Karpas-422 (cell line): ENCODE measurements around the gene GNE. TPM values are rescaled to one million over a fixed set of nuclear protein-coding genes. Genes with fewer than 3 reads are reported as not detected.

Experiments used
- DNase-seq: peaks from one replicate; pipeline ENCODE4 v3.0.0-alpha.2; 2015
- H2AFZ ChIP-seq: fragments of 200-600 bp; sonication (generic); 2 replicates; pipeline ENCODE4 v1.6.1; 2014; ENCODE audit warnings: antibody characterized with exemption, low read length, mixed read lengths
- H3K27ac ChIP-seq: fragments of 200-600 bp; sonication (generic); 2 replicates; pipeline ENCODE4 v1.5.1; 2014; ENCODE audit warnings: mild to moderate bottlenecking, low read length, moderate library complexity
- H3K27me3 ChIP-seq: fragments of 200-600 bp; sonication (generic); 2 replicates; pipeline ENCODE4 v1.6.1; 2014; ENCODE audit warnings: low read length, mixed read lengths
- H3K36me3 ChIP-seq: fragments of 200-600 bp; sonication (generic); 2 replicates; pipeline ENCODE4 v1.6.1; 2014; ENCODE audit warnings: low read length, mixed read lengths; ENCODE audit not compliant: insufficient read depth
- H3K4me1 ChIP-seq: fragments of 200-600 bp; sonication (generic); 2 replicates; pipeline ENCODE4 v1.6.1; 2014; ENCODE audit warnings: mild to moderate bottlenecking, low read length, mixed read lengths
- H3K4me2 ChIP-seq: fragments of 200-600 bp; sonication (generic); 2 replicates; pipeline ENCODE4 v1.6.1; 2014; ENCODE audit warnings: low read length, low read depth, mild to moderate bottlenecking; ENCODE audit not compliant: poor library complexity, severe bottlenecking
- H3K4me3 ChIP-seq: fragments of 200-600 bp; sonication (generic); 2 replicates; pipeline ENCODE4 v1.5.1; 2014; ENCODE audit warnings: mild to moderate bottlenecking, antibody characterized with exemption, low read length, mixed read lengths
- H3K79me2 ChIP-seq: fragments of 200-600 bp; sonication (generic); 2 replicates; pipeline ENCODE4 v1.6.1; 2014; ENCODE audit warnings: mild to moderate bottlenecking, low read length, mixed read lengths
- H3K9ac ChIP-seq: fragments of 200-600 bp; sonication (generic); 2 replicates; pipeline ENCODE4 v1.6.0; 2014; ENCODE audit warnings: low read length
- H3K9me2 ChIP-seq: fragments of 200-600 bp; sonication (generic), shearing (Covaris generic); replicated peaks from 2 replicates; pipeline ENCODE4 v1.6.0; 2014; ENCODE audit warnings: mild to moderate bottlenecking, low read length, moderate library complexity; ENCODE audit not compliant: insufficient read depth
- H3K9me3 ChIP-seq: fragments of 300-700, 200-600 bp; sonication (generic); 2 replicates; pipeline ENCODE4 v1.6.1; 2014; ENCODE audit warnings: low read length, mixed read lengths
- H4K20me1 ChIP-seq: fragments of 200-600 bp; sonication (generic); 2 replicates; pipeline ENCODE4 v1.6.1; 2014; ENCODE audit warnings: mild to moderate bottlenecking, antibody characterized with exemption, low read length, low read depth; ENCODE audit not compliant: insufficient read depth
- total RNA-seq: library from RNA; depleted of rRNA; stranded (reverse); fragments of >200 nt; shearing (Covaris generic); gene quantifications from 2 replicates; pipeline ENCODE4 v1.2.3, GENCODE V29; 2014; ENCODE audit warnings: low replicate concordance

The GNE gene
- total RNA-seq, 1 experiment from 2014 or later = 14.8 TPM

DNA sequence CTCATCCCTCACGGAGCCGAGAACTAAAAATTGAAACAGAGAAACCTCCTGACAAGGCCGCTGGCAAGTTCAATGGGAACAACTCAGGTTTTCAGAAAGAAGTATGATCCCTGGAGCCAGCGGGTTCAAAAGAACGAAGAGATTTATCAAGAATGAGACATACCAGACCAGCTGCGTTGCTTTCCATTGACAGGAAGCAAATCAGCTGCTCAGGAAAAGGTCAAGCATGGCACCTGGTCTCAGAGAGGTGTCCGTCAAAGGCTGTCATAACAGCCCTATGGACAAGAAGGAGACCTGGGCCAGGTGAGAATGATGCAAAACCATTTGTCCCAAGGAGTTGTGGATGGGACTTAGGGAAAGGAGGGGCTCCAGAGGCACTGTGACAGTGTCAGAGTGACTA, 34.9 kb upstream of the GNE start:
- Histone ChIP-seq H3K79me2 (no peaks in the 10 kb centered on the region), H2AFZ (no peak overlapping the region), H3K9me3 (no peaks in the 10 kb centered on the region), H3K9me2 (no peaks in the 10 kb centered on the region), H3K27ac (no peak overlapping the region), H3K27me3 (no peaks in the 10 kb centered on the region), H4K20me1 (no peaks in the 10 kb centered on the region), H3K4me1 (no peaks in the 10 kb centered on the region), H3K36me3 (no peaks in the 10 kb centered on the region), H3K9ac (no peak overlapping the region), H3K4me2 (no peak overlapping the region), H3K4me3 (no peak overlapping the region)
- DNase-seq = no peak

- Histone ChIP-seq H3K9me2 (no peaks in the 10 kb centered on the region), H3K4me3 (no peak overlapping the region), H3K79me2 (no peaks in the 10 kb centered on the region), H3K9ac (no peak overlapping the region), H3K27me3 (no peaks in the 10 kb centered on the region), H3K4me2 (no peak overlapping the region), H3K9me3 (no peaks in the 10 kb centered on the region), H3K4me1 (no peaks in the 10 kb centered on the region), H4K20me1 (no peaks in the 10 kb centered on the region), H3K36me3 (no peaks in the 10 kb centered on the region), H2AFZ (no peak overlapping the region), H3K27ac (no peak overlapping the region)
- DNase-seq = no peak
Observed at GRCh38 chr9:36292641-36293040, 34.4 kb upstream of the GNE start.

- no peaks in the 10 kb centered on the region for H3K36me3 ChIP-seq
Observed at GRCh38 chr9:36290996-36291395, 32.7 kb upstream of the GNE start.

DNA sequence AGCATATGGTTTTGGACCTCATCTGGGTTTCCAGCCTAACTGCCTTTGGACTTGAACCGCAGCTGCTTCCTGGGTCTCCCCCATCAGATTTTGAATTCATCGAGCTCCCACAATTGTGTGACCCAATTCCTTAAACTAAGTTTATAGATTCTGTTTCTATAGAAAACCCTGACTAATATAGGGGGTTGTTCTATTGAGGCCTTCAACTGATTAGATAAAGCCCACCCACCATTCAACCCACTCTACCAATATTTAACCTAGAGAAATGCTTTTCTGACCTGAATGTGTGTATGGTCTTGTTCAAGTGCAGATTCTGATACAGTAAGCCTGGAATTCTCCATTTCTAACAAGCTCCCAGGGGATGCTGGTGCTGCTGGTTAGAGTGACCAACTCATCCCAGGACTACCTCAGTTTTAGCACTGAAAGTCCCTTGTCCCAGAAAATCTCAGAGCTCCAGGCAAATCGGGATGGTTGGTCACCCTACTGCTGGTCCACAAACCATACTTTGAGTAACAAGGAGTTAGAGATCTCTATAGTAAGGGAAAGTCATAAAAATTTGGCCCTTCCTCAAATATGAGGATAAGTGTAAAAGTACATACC, 31.7 kb upstream of the GNE start:
- Histone ChIP-seq H4K20me1 (no peaks in the 10 kb centered on the region), H3K4me3 (no peak overlapping the region), H3K27me3 (no peaks in the 10 kb centered on the region), H3K36me3 (no peaks in the 10 kb centered on the region), H2AFZ (no peak overlapping the region), H3K9me2 (no peaks in the 10 kb centered on the region), H3K79me2 (no peaks in the 10 kb centered on the region), H3K27ac (no peak overlapping the region), H3K4me1 (no peaks in the 10 kb centered on the region), H3K4me2 (no peak overlapping the region), H3K9ac (no peak overlapping the region), H3K9me3 (no peaks in the 10 kb centered on the region)
- no peak for DNase-seq

More at GRCh38 chr9:36290996-36291395, 32.7 kb upstream of the GNE start:
- Histone ChIP-seq H3K79me2 (no peaks in the 10 kb centered on the region), H3K9ac (no peak overlapping the region), H3K9me2 (no peaks in the 10 kb centered on the region), H3K4me3 (no peak overlapping the region), H3K27ac (no peak overlapping the region), H4K20me1 (no peaks in the 10 kb centered on the region), H2AFZ (no peak overlapping the region), H3K27me3 (no peaks in the 10 kb centered on the region), H3K4me2 (no peak overlapping the region), H3K4me1 (no peaks in the 10 kb centered on the region), H3K9me3 (no peaks in the 10 kb centered on the region)
- no peak for DNase-seq

GRCh38 chr9:36288070-36288469, 29.8 kb upstream of the GNE start:
- H3K27ac ChIP-seq = no peak overlapping the region
- H3K27me3 ChIP-seq = no peaks in the 10 kb centered on the region
- no peak overlapping the region for H3K4me2 ChIP-seq
- H3K4me3 ChIP-seq = no peak overlapping the region
- no peak overlapping the region for H2AFZ ChIP-seq
- H3K79me2 ChIP-seq = no peaks in the 10 kb centered on the region
- no peak for DNase-seq
- H3K4me1 ChIP-seq = no peaks in the 10 kb centered on the region
- H3K9me2 ChIP-seq = no peaks in the 10 kb centered on the region
- H3K36me3 ChIP-seq = no peaks in the 10 kb centered on the region
- H3K9me3 ChIP-seq = no peaks in the 10 kb centered on the region
- H4K20me1 ChIP-seq = no peaks in the 10 kb centered on the region
- H3K9ac ChIP-seq = no peak overlapping the region

- H3K4me3 ChIP-seq = no peak overlapping the region
Observed at GRCh38 chr9:36286388-36286787, 28.1 kb upstream of the GNE start.

DNA sequence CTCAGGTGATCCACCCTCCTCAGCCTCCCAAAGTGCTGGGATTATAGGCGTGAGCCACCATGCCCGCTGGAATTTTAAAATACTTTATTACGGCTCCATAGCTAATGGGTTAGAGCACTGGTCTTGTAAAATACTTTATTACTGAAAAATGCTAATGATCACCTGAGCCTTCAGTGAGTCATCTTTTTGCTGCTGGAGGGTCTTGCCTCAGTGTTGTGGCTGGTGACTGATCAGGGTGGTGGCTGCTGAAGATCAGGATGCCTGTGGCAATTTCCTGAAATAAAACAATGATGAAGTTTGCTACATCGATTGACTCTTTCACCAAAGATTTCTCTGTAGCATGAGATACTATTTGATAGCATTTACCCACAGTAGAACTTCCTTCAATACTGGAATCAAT, 26.0 kb upstream of the GNE start:
- Histone ChIP-seq H3K4me2 (no peak overlapping the region), H2AFZ (no peak overlapping the region), H3K36me3 (no peaks in the 10 kb centered on the region), H3K27ac (no peak overlapping the region), H4K20me1 (no peaks in the 10 kb centered on the region), H3K4me3 (no peak overlapping the region), H3K9ac (no peak overlapping the region), H3K79me2 (no peaks in the 10 kb centered on the region), H3K9me2 (no peaks in the 10 kb centered on the region), H3K27me3 (no peaks in the 10 kb centered on the region), H3K9me3 (no peaks in the 10 kb centered on the region), H3K4me1 (no peaks in the 10 kb centered on the region)
- no peak for DNase-seq

More at GRCh38 chr9:36286388-36286787, 28.1 kb upstream of the GNE start:
- DNase-seq = no peak
- no peaks in the 10 kb centered on the region for H3K36me3 ChIP-seq
- H3K9ac ChIP-seq = no peak overlapping the region
- H3K27me3 ChIP-seq = no peaks in the 10 kb centered on the region
- no peak overlapping the region for H3K27ac ChIP-seq
- no peaks in the 10 kb centered on the region for H4K20me1 ChIP-seq
- no peaks in the 10 kb centered on the region for H3K9me2 ChIP-seq
- H3K4me1 ChIP-seq = no peaks in the 10 kb centered on the region
- H2AFZ ChIP-seq = no peak overlapping the region
- H3K4me2 ChIP-seq = no peak overlapping the region
- H3K79me2 ChIP-seq = no peaks in the 10 kb centered on the region
- H3K9me3 ChIP-seq = no peaks in the 10 kb centered on the region

DNA sequence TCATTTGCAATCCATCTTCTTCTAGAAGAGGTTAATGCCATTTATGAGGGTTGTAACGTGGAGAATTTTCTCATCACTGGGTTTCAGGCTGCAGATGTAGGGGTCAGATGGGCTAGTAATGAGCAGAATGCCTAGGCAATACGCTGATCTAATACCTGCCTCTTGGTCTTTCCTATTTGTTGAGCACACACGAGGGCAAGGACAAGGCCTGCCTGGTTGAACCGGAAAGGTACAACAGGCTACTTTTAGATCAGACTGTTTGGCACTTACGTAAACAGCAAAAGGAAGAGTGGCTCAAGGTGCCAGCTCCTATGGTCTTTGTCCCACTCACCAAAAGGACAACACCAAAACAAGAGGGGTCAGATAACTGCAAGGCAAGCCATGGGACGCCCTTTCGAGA, 24.0 kb upstream of the GNE start:
- DNase-seq = no peak
- H3K36me3 ChIP-seq = no peaks in the 10 kb centered on the region

DNA sequence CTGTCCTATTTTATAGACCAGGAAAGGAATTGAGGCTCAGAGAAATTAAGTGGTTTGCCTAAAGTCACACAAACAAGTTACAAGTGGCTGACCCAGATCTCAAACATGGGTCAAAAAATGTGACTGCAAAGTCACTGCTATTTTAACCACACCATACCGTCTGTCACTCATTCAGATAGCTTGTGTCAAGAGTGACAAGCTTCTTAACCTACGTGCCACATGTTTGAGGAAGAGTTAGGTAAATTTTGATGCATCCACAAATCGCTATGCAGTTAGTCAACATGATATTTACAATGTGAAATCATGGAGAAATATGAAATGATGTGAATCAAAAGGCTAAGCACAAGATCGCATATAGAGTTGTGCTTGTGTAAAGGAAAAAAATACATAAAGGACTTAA, 22.7 kb upstream of the GNE start:
- no peak overlapping the region for H2AFZ ChIP-seq
- no peak for DNase-seq
- no peak overlapping the region for H3K9ac ChIP-seq
- H3K4me1 ChIP-seq = no peaks in the 10 kb centered on the region
- no peaks in the 10 kb centered on the region for H3K36me3 ChIP-seq
- no peaks in the 10 kb centered on the region for H3K9me2 ChIP-seq
- no peaks in the 10 kb centered on the region for H3K9me3 ChIP-seq
- H3K27ac ChIP-seq = no peak overlapping the region
- no peaks in the 10 kb centered on the region for H3K27me3 ChIP-seq
- H4K20me1 ChIP-seq = no peaks in the 10 kb centered on the region
- no peak overlapping the region for H3K4me3 ChIP-seq
- H3K4me2 ChIP-seq = no peak overlapping the region
- no peaks in the 10 kb centered on the region for H3K79me2 ChIP-seq

More for the DNA sequence above, 24.0 kb upstream of the GNE start:
- no peaks in the 10 kb centered on the region for H3K4me1 ChIP-seq
- H3K9me3 ChIP-seq = no peaks in the 10 kb centered on the region
- H3K27ac ChIP-seq = no peak overlapping the region
- no peaks in the 10 kb centered on the region for H3K27me3 ChIP-seq
- H3K9me2 ChIP-seq = no peaks in the 10 kb centered on the region
- no peak overlapping the region for H3K4me2 ChIP-seq
- H3K9ac ChIP-seq = no peak overlapping the region
- H2AFZ ChIP-seq = no peak overlapping the region
- no peak overlapping the region for H3K4me3 ChIP-seq
- no peaks in the 10 kb centered on the region for H3K79me2 ChIP-seq
- no peaks in the 10 kb centered on the region for H4K20me1 ChIP-seq
